ENCODE results near the gene KRTAP4-1. TPM values are rescaled to one million over a fixed set of nuclear protein-coding genes. Genes with fewer than 3 reads are reported as not detected.
"Not testable (repeated sequence)": the region's sequence is repeated elsewhere in the genome, so short reads cannot be mapped to it uniquely, and the experiment has no call there.

The KRTAP4-1 gene
- total RNA-seq, result not detected in 2 replicates

DNA sequence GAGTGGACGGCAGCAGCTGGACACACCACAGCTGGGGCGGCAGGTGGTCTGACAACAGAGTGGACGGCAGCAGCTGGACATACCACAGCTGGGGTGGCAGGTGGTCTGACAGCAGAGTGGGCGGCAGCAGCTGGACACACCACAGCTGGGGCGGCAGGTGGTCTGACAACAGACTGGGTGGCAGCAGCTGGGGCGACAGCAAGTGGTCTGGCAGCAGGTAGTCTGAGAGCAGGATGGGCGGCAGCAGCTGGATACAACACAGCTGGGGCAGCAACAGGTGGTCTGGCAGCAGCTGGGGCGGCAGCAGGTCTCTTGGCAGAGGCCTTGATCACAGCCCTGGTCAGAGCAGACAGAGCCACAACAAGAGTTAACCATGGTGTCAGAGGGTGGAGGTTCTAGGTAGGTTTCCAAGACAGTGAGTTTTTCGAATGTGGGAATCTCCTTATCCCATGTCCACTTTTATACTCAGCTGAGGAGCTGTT, at the start of gene KRTAP4-1:
Gene KRTAP4-1, minus strand, starts transcription at position 432 of the 482 bp plus-strand sequence. Its CDS starts 57 bp downstream, at position 375.
- intact Hi-C loops (cut with micrococcal nuclease), result no loop called here

DNA sequence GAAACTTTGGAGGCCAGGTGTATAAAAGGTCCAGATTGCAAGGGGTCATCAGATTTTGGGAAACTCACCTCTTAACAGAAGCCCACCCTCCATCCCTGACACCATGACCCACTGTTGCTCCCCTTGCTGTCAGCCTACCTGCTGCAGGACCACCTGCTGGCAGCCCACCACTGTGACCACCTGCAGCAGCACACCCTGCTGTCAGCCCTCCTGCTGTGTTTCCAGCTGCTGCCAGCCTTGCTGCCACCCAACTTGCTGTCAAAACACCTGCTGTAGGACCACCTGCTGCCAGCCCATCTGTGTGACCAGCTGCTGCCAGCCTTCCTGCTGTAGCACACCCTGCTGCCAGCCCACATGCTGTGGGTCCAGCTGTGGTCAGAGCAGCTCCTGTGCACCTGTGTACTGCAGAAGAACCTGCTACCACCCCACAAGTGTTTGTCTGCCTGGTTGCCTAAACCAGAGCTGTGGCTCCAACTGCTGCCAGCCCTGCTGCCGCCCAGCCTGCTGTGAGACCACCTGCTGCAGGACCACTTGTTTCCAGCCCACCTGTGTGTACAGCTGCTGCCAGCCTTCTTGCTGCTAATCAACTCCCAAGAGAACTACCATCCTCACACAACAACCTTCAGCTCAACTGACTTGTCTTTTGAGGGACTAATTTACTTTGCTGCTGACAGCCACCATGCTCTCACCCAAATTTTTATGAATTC, 47.8 kb upstream of the KRTAP4-1 start, which contains the start of gene KRTAP9-3:
Gene KRTAP9-3, plus strand, starts transcription at position 51 of the 707 bp plus-strand sequence. Its CDS starts 53 bp downstream, at position 104.
- intact Hi-C loops (cut with micrococcal nuclease), result not testable (repeated sequence)

- intact Hi-C loops (cut with micrococcal nuclease), result no loop called here
These were observed 47.0 kb upstream of the KRTAP4-1 start for GRCh38 chr17:41231731-41232130.

- intact Hi-C loops (cut with micrococcal nuclease), result no loop called here
These were observed 45.4 kb upstream of the KRTAP4-1 start for GRCh38 chr17:41230094-41230493.

DNA sequence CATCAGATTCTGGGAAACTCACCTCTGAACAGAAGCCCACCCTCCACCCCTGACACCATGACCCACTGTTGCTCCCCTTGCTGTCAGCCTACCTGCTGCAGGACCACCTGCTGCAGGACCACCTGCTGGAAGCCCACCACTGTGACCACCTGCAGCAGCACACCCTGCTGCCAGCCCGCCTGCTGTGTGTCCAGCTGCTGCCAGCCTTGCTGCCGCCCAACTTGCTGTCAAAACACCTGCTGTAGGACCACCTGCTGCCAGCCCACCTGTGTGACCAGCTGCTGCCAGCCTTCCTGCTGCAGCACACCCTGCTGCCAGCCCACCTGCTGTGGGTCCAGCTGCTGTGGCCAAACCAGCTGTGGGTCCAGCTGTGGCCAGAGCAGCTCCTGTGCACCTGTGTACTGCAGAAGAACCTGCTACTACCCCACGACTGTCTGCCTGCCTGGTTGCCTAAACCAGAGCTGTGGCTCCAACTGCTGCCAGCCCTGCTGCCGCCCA, 41.9 kb upstream of the KRTAP4-1 start, which contains the start of gene KRTAP9-2:
Gene KRTAP9-2, plus strand, starts transcription at position 51 of the 498 bp plus-strand sequence. Its CDS starts 7 bp downstream, at position 58.
- intact Hi-C loops (cut with micrococcal nuclease), result not testable (repeated sequence)

- intact Hi-C loops (cut with micrococcal nuclease), result no loop called here
These were observed 41.3 kb upstream of the KRTAP4-1 start for GRCh38 chr17:41226051-41226450.

DNA sequence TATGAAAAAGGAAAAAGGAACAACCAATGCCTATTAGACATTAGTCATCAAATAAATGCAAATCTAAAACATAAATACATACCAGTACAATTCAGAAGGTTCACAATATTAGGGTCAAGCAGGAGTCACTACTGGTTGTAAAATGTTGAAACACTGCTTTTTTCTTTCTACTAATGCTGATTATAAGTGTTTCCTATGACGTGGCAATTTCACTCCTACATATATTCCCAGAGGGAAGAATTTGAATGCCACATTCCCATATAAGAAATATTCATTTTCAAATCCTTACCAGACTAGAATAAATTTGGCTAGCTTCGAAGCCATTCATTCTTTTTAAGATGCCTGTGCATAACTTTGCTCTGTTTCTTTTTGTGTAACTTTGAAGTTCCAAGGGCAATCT, 39.1 kb upstream of the KRTAP4-1 start:
- intact Hi-C loops (cut with micrococcal nuclease), result no loop called here

DNA sequence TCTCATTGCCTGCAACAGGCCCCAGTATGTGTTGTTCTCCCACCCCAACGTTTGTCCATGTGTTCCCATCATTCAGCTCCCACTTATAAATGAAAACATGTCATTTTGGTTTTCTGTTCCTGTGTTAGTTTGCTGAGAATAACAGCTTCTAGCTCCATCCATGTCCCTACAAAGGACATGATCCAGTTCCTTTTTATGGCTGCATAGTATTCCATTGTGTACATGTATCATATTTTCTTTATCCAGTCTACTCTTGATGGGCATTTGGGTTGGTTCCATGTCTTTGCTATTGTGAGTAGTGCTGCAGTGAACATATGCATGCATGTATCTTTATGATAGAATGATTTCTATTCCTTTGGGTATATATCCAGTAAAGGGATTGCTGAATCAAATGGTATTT, 31.0 kb upstream of the KRTAP4-1 start:
- intact Hi-C loops (cut with micrococcal nuclease), result no loop called here

- intact Hi-C loops (cut with micrococcal nuclease), result no loop called here
These were observed 27.9 kb upstream of the KRTAP4-1 start for GRCh38 chr17:41212524-41213169.

- intact Hi-C loops (cut with micrococcal nuclease), result no loop called here
These were observed 27.2 kb upstream of the KRTAP4-1 start for GRCh38 chr17:41211845-41212466.

- intact Hi-C loops (cut with micrococcal nuclease), result no loop called here
These were observed 14.8 kb upstream of the KRTAP4-1 start for GRCh38 chr17:41199421-41200078.

DNA sequence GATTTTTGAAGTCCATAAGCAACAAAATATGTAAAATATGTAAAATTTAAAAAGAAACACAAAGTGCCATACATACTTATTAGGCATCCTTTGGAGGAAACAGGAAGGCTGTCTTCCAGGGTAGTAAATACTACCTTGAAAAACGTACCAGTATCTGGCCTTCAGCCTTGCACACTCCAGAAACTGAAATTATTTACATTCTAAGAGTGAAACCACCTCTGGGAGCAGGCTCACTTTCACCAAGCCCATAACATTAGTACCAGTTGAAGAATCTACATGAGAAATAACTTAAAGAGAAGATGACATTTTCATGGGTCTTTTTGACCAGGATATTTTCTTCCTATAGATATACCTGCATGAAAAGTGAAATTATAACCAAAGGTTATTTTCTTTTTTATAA, 11.4 kb upstream of the KRTAP4-1 start:
- intact Hi-C loops (cut with micrococcal nuclease), result no loop called here

DNA sequence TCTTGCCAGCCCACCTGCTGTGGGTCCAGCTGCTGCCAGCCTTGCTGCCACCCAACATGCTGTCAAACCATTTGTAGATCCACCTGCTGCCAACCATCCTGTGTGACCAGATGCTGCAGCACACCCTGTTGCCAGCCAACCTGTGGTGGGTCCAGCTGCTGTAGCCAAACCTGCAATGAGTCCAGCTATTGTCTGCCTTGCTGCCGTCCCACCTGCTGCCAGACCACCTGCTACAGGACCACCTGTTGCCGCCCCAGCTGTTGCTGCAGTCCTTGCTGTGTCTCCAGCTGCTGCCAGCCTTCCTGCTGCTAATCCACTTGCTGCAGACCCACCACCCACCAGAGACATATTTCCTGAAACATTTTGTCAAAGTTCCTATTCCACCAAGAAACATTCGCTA, 5.6 kb upstream of the KRTAP4-1 start:
- intact Hi-C loops (cut with micrococcal nuclease), result no loop called here

- intact Hi-C loops (cut with micrococcal nuclease), result not testable (repeated sequence)
These were observed 5.2 kb upstream of the KRTAP4-1 start, which contains the start of gene KRTAP9-1 for GRCh38 chr17:41189837-41190318. TSS of gene KRTAP9-1 (plus strand) at chr17:41189887. CDS start at chr17:41189887, 0 bp downstream.

GRCh38 chr17:41186872-41187271, 2.2 kb upstream of the KRTAP4-1 start:
- intact Hi-C loops (cut with micrococcal nuclease), result no loop called here

DNA sequence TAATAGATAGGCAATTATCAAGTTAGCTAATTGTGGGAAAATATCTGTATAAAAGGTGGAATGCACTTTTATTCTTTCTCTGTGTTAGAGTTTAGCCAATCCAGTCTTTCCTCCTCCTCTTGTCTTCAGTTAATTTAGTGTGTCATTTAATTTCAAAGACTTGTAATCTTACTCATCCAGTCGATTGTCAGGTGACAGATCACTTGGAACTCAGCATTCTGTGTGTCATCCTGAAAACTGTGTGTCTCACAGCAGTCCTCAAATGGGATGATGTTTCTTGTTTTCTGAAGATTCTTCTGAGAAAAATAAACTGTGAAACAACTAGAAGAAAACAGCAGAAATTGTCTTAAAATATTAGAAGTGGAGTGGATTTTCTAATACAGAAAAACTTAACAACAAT, 290 bp upstream of the KRTAP4-1 start:
- intact Hi-C loops (cut with micrococcal nuclease), result no loop called here

DNA sequence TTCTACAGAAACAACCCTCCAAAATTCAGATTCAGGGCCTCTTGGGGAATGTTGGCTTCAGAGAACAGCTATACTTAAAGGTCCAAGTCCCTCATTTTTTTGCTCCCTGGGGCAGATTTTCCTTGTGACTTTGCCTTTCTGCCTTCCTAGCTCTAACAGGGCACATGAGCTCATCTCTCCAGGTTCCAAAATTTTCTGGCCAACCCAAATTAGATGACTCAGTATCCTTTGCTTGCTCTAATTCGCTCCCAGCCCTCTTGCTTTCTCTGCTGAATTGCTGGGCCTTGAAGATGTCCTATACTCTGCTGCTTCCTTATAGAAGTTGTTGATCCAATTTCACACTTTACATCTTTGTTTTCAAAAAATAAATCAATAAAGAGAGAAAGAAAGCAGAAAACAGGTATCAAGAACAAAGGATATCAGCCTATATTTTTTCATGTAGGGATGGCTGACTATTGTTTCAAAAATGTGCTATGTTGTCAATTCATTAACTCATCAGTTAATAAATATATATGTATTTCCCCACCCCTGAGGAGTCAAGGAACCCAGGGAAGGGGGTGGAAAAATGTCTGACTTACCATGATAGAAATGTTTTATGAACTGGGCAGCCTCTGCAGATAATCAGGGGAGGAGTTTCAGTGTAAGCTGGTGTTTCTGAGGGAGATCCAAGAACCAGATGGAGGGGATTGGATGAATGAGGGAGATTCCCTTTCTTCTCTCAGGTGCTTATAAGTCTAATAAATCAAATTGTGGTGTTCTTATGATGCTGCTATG, 5.7 kb downstream of the KRTAP4-1 start:
- intact Hi-C loops (cut with micrococcal nuclease), result no loop called here

DNA sequence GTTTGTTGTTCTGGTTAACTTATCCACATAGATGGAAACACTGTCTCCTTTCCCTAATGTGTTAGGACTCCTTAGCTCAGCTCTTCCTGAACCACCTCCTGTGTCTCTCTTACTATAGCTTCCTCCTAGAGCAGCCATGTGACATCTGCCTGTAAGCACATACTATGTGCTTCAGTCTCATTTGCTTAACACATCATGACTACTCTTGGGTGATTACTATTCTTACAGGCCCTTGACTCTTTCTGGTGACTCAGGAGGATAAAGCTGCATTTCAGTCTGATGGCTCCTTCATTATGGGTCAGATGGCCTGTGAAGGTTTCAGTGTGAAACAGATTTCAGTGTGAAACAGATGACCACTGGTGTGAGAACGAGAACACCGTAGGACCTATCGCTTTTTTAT, 6.4 kb downstream of the KRTAP4-1 start:
- intact Hi-C loops (cut with micrococcal nuclease), result no loop called here

DNA sequence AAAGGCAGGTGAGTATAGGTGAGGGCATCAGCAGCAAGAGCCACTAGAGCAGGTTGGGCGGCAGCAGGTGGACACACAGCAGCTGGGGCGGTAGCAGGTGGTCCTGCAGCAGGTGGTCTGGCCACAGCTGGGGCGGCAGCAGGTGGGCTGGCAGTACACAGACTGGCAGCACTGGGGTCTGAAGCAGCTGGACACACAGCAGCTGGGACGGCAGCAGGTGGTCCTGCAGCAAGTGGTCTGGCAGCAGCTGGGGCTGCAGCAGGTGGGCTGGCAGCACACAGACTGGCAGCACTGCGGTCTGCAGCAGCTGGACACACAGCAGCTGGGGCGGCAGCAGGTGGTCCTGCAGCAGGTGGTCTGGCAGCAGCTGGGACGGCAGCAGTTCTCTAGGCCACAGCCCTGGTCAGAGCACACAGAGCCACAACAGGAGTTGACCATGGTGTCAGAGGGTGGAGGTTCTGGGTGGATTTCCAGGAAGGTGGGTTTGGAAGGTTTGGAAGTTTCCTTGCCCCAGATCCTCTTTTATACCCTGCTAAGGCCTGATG, 6.9 kb downstream of the KRTAP4-1 start, which contains the start of gene KRTAP4-2:
Gene KRTAP4-2, minus strand, starts transcription at position 495 of the 545 bp plus-strand sequence. Its CDS starts 57 bp downstream, at position 438.
- intact Hi-C loops (cut with micrococcal nuclease), result no loop called here

Measured in T-helper 2 cell treated with Interferon-gamma antibody and Interleukin-4, amounts not matched to agents 100 ng/mL and 5 ng/mL, for 36 hours (primary cell).